ENCODE data around the gene PLK5.

GRCh38 chr19:1572795-1573194, 48.9 kb downstream of the PLK5 start:
- no peak for TF ChIP-seq EP300 (IDR thresholded peaks at IDR 0.05)
- TF ChIP-seq, protein P1, sequence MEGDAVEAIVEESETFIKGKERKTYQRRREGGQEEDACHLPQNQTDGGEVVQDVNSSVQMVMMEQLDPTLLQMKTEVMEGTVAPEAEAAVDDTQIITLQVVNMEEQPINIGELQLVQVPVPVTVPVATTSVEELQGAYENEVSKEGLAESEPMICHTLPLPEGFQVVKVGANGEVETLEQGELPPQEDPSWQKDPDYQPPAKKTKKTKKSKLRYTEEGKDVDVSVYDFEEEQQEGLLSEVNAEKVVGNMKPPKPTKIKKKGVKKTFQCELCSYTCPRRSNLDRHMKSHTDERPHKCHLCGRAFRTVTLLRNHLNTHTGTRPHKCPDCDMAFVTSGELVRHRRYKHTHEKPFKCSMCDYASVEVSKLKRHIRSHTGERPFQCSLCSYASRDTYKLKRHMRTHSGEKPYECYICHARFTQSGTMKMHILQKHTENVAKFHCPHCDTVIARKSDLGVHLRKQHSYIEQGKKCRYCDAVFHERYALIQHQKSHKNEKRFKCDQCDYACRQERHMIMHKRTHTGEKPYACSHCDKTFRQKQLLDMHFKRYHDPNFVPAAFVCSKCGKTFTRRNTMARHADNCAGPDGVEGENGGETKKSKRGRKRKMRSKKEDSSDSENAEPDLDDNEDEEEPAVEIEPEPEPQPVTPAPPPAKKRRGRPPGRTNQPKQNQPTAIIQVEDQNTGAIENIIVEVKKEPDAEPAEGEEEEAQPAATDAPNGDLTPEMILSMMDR (IDR thresholded peaks at IDR 0.05): no peak
